HK-2 (cell line): Measurements from ENCODE around the gene RIC8B.

ENCODE experiments used
- DNase-seq: peaks from one replicate; pipeline ENCODE4 v3.0.0-alpha.2; 2018; ENCODE audit not compliant: unreplicated experiment

The RIC8B gene

GRCh38 chr12:106758349-106759110 is 16.0 kb upstream of the RIC8B start:
- DNase-seq = no peak

GRCh38 chr12:106759526-106760183 is 14.8 kb upstream of the RIC8B start:
- DNase-seq = no peak

GRCh38 chr12:106760184-106760531 is 14.3 kb upstream of the RIC8B start:
- DNase-seq = no peak

GRCh38 chr12:106764220-106764619 is 10.3 kb upstream of the RIC8B start:
- DNase-seq = no peak

GRCh38 chr12:106764738-106765137 is 9.7 kb upstream of the RIC8B start:
- DNase-seq = no peak

- peak; percentile 21 for DNase-seq
Observed at GRCh38 chr12:106766393-106766826, 8.1 kb upstream of the RIC8B start.

- DNase-seq = no peak
Observed at GRCh38 chr12:106767206-106767605, 7.3 kb upstream of the RIC8B start.

- DNase-seq = peak; percentile 42
Observed at GRCh38 chr12:106767954-106768822, 6.3 kb upstream of the RIC8B start.

GRCh38 chr12:106769078-106769477 is 5.4 kb upstream of the RIC8B start:
- DNase-seq = peak; percentile 51

- DNase-seq = no peak
Observed at GRCh38 chr12:106769546-106769945, 4.9 kb upstream of the RIC8B start.

- no peak for DNase-seq
Observed at GRCh38 chr12:106771425-106771824, 3.1 kb upstream of the RIC8B start.

GRCh38 chr12:106773286-106774004 is 1.0 kb upstream of the RIC8B start:
- DNase-seq = peak; percentile 33

- DNase-seq = no peak
Observed at GRCh38 chr12:106774808-106775524, 484 bp downstream of the RIC8B start.

- no peak for DNase-seq
Observed at GRCh38 chr12:106776897-106777296, 2.4 kb downstream of the RIC8B start.

- no peak for DNase-seq
Observed at GRCh38 chr12:106780010-106780631, 5.6 kb downstream of the RIC8B start.

- no peak for DNase-seq
Observed at GRCh38 chr12:106782619-106783018, 8.1 kb downstream of the RIC8B start.

GRCh38 chr12:106783515-106783914 is 9.0 kb downstream of the RIC8B start:
- no peak for DNase-seq

GRCh38 chr12:106790020-106790419 is 15.5 kb downstream of the RIC8B start:
- DNase-seq = no peak

- DNase-seq = no peak
Observed at GRCh38 chr12:106791531-106791930, 17.0 kb downstream of the RIC8B start.

GRCh38 chr12:106794369-106794768 is 19.9 kb downstream of the RIC8B start:
- no peak for DNase-seq
